H54 (cell line): ENCODE data around the gene MAP2K6.

Experiments used
- DNase-seq: peaks from one replicate; pipeline ENCODE4 v3.0.0; 2011; ENCODE audit warnings: low spot score, mixed read lengths; ENCODE audit not compliant: insufficient read length
- FAIRE-seq: peaks from 3 replicates; lab custom pipeline; 2011; peaks lifted over from hg19 to GRCh38; lab: Jason Lieb, UNC
- POLR2A ChIP-seq: IDR thresholded peaks from 2 replicates; pipeline ENCODE4 v1.6.1; 2011; ENCODE audit warnings: low read depth, mild to moderate bottlenecking, low read length

The MAP2K6 gene

DNA sequence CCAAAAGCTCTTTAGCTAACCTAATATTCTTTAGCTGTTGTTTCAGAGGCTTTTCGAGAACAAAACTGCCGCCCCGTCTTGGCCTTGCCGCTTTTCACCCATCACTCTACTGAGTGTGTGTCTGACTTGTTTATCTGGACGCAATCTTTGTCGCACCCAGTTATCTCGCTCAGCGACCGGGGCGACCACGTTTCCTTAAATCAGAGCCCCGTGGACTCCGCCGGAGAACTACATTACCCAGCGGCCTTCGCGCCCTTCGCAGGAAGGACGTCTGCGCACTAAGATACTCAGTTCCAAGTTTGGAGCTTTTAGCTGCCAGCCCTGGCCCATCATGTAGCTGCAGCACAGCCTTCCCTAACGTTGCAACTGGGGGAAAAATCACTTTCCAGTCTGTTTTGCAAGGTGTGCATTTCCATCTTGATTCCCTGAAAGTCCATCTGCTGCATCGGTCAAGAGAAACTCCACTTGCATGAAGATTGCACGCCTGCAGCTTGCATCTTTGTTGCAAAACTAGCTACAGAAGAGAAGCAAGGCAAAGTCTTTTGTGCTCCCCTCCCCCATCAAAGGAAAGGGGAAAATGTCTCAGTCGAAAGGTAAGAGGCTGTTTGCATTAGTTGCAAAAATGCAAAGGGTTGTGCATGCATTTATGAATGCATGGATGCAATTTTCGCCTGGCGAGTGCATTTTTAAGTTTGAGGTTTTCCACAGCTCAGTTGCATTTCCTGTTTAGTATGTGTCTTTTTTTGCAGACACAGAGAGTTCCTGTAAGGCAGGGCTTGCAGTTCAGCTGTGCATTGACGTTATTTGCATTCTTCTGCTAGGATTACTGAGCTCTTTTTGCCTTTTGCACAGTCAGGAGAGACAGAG, at the start of gene MAP2K6:
MAP2K6 (plus strand) TSS at position 290 of the 867 bp plus-strand sequence; CDS start at position 578, 288 bp downstream.
- DNase-seq (peak; percentile 66), FAIRE-seq (no peak)
- TF ChIP-seq POLR2A: peak; percentile 24; the same call in 1 of the 2 replicates

DNA sequence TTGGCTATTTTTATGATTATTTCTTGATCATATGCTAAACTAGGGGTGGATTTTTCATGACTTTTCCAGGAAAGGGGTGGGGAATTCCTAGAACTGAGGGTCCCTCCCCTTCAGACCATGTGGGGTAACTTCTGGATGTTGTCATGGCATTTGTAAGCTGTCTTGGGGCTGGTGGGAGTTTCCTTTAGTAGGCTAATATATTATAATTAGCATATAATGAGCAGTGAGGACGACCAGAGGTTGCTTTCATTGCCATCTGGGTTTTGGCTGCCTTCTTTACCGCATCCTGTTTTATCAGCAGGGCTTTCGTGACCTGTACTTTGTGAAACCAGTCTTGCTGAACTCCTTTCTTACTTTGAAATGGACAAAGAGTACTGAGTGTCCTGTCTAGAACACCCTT, 47.2 kb upstream of the MAP2K6 start:
- FAIRE-seq: no peak
- no peak for DNase-seq
- no peak for TF ChIP-seq POLR2A

DNA sequence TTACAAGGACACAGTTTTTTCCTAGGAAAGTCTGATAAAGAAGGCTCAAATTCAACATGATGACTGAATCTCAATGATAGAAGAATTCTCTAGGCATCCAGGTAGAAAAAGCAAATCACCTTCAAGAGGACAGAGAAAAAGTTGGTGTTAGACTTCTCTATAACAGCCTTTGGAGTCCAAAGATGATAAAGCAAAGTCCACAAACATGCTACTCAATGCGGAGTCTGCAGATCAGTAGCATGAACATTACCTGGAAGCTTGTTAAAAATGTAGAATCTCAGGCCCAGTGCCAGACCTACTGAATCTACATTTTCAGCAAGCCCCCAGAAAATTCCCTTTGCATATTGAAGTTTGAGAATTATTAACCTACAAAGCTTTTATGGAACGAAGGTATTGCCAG, 41.4 kb upstream of the MAP2K6 start:
- DNase-seq: no peak
- FAIRE-seq: no peak
- TF ChIP-seq POLR2A: no peak

DNA sequence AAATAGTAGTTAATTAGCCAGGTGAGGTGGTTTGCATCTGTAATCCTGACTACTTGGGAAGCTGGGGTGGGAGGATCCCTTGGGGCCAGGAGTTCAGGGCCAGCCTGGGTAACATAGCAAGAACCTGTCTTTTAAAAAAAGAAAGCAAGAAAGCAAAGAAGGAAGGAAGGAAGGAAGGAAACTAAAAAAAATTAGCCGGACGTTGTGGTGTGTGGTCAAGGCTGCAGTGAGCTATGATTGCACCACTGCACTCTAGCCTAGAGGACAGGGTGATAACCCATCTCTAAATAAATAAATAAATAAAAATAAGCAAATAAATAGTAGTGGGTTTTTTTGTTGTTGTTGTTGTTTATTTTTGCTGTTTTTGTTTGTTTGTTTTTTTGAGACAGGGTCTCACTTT, 39.3 kb upstream of the MAP2K6 start:
- no peak for FAIRE-seq
- TF ChIP-seq POLR2A: no peak
- no peak for DNase-seq

DNA sequence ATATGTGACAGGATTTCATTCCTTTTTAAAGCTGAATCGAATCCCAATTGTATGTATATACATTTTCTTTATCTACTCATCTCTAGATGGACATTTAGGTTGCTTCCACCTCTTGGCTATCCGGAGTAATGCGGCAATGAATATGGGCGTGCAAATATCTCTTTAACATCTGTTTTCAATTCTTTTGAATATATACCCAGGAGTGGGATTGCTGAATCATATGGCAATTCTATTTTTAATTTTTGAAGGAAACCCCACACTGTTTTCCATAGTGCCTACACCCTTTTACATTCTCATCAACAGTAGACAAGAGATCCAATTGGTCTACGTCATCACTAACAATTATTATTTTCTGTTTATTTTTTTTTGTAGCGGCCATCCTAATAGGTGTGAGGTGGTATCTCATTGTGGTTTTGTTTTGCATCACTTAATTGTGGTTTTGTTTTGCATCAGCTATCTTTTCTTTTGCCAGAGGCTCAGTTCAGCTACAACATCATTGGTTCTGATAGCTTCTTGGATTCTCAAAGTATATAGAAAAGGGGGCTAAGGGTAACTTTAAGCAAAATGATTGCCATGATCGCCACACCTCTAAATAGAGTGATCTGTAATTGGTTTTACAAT, 25.6 kb upstream of the MAP2K6 start:
- no peak for DNase-seq
- no peak for FAIRE-seq
- no peak for TF ChIP-seq POLR2A

DNA sequence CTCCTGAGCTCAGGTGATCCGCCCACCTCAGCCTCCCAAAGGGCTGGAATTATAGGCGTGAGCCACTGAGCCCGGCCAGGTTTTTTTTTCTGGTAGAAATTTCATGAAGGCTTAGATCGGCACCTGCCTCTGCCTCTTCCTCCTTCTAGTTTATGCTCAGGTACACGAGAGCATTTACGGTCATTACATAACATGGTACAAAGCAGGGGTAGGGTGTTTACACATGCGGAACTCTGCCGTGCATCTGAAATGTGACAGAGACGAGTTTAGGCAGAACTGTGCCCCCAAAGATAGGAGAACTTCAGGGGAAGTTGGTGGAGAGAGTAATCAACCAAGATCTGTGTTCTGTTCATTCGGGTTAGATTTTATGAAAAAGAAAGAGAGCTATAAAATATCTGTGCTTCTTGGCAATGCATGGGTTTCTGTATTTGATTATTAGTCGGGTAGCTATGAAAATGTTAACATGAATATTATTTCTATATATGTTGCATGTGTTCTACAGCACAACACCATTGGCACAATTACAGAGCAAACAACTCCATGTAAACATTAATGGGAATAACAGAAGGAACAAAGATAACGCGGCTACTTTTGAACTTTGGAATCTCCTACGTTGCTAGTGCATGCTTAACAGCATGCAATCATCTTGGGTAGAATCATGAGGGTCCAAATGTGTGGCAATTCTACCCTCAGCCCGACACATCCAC, 23.5 kb upstream of the MAP2K6 start:
- TF ChIP-seq POLR2A: no peak
- no peak for FAIRE-seq
- no peak for DNase-seq

DNA sequence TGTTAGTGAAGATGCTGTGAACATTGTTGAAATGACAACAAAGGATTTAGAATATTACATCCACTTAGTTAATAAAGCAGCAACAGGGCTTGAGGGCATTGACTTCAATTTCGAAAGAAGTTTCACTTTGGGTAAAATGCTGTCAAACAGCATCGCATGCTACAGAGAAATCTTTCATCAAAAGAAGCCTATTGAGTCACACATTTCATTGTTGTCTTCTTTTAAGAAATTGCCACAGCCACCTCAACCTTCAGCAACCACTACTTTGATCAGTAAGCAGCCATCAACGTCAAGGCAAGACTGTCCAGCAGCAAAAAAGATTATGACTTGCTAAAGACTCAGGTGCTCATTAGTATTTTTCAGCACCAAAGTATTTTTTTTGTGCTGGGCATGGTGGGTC, 13.2 kb upstream of the MAP2K6 start:
- TF ChIP-seq POLR2A: no peak
- no peak for FAIRE-seq

DNA sequence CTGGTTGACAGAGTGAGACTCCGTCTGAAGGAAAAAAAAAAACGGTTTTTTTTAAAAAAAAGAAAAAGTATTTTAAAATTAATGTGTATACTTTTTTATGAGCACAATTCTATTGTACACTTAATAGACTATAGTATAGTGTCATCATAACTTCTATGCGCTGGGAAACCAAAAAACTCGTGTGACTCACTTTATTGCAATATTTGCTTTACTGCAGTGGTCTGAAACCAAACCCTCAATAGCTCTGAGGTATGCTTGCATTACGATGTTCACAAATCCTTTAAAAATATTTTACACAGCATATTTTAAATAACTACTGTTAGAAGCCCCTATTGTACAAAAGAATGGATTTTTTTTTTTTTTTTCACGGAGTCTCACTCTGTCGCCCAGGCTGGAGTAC, 12.4 kb upstream of the MAP2K6 start:
- no peak for TF ChIP-seq POLR2A
- FAIRE-seq: no peak
- no peak for DNase-seq

More for the DNA sequence above, 13.2 kb upstream of the MAP2K6 start:
- no peak for DNase-seq

DNA sequence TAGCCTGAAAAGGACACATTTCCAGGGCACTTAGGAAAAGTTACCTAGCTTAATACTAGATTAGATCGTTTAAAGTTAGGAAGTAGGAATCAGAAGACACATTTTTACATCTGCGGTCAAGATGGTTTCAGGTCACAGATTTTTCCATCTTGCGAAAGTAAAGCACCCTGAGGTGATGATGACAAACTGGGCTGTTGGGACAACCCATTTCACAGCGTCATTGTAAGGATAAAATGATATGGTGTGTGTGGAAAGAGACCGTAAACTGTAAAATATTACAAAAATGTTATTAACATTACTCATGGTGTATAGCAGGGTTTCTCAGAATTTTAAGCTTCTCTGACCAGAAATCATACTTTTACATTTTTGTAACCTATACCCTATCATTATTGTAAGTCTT, 10.1 kb upstream of the MAP2K6 start:
- no peak for FAIRE-seq
- TF ChIP-seq POLR2A: no peak
- DNase-seq: no peak

DNA sequence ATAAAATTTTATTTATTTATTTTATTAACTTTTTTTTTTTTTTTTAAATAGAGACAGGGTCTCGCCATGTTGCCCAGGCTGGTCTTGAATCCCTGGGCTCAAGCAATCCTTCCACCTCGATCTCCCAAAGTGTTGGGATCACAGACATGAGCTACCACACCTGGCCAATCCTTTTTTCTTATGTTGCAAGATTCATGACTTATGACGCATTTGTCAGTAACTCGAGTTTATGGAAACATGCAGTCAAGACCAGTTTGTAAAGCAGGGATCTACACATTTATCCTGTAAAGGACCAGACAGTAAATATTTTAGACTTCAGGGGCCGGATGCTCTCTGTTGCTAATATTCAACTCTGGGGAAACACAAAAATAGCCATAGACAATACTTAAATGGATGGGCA, 9.4 kb upstream of the MAP2K6 start:
- DNase-seq (no peak), FAIRE-seq (no peak)
- no peak for TF ChIP-seq POLR2A

DNA sequence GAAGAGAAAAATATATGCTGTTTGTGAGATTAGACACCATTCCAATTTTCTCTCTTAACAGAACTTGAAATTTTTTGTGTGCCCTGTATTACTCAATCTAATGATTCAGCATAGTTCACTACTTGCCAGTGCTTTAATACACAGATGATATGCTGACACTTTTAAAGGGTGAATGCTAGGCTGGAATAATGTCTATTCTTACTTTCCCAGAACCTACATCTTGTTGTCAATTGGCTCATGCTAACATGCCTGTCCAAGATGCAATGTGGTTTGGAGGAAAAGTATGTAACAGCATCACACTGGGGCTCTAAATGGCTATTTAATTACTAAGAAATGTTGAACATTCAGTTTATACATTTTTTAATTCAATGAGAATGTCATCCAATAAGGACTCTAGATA, 7.6 kb upstream of the MAP2K6 start:
- FAIRE-seq: no peak
- no peak for TF ChIP-seq POLR2A
- no peak for DNase-seq

DNA sequence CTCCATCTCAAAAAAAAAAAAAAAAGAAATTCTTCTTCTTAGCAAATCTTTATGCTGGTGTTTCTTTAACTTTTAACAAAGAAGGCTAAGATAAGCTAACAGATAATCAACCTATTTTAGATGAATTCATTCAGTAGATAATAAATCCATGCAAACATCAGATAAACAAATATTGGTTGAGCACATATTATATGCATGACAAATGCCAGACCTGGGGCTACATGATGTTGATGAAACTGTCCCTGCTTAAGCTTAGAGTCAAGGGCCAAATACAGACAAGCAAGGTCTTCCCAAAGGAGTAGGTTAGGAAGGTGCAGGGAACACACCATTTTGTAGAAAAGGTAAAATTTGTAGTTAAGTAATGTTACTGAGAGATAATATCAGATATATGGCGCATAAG, 6.7 kb upstream of the MAP2K6 start:
- no peak for TF ChIP-seq POLR2A
- FAIRE-seq (no peak), DNase-seq (no peak)

DNA sequence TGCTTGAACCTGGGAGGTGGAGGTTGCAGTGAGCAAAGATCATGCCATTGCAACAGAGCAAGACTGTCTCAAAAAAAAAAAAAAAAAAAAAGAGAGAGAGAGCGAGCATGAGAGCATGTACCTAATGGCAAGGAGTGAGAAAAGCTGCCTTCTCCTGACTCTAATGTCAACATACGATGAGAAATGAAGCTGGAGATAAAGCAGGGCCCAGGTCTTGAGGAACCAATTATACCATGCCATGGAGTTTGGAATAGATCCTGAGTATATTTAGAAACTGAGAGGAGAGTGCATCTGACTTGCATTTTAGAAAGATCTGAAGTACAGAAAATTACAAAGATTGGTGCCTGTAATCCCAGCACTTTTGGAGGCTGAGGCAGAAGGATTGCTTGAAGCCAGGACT, 3.8 kb upstream of the MAP2K6 start:
- FAIRE-seq (no peak), DNase-seq (no peak)
- TF ChIP-seq POLR2A: no peak

DNA sequence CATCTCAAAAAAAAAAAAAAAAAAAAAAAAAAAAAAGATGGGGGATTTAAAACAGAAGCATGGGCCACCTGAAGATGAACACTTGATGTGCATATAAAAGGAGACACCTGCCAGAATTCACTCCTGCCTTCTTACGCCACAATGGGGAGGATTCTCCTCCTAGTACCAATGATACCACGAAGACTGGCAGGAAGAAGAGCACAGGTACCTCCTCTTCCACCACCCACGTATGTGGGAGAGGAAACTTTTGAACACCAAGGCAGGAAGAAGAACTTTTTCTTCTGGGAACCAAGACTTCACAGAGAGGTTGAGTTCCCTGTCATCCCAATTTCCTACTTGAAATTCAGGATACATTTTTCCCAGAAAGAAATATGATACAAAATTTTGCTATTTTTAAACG, 2.7 kb upstream of the MAP2K6 start:
- no peak for FAIRE-seq
- no peak for TF ChIP-seq POLR2A
- DNase-seq: no peak
